GM10847 (cell line): ENCODE measurements around the gene PPFIA1.

Experiments used
- POLR2A ChIP-seq: IDR thresholded peaks from 2 replicates; pipeline ENCODE4 v1.6.1; 2011; ENCODE audit not compliant: insufficient read length; ENCODE audit errors: extremely low read depth

Gene PPFIA1

GRCh38 chr11:70429724-70430521, 159.4 kb downstream of the PPFIA1 start:
- no peak for TF ChIP-seq POLR2A

GRCh38 chr11:70430671-70431574, 160.4 kb downstream of the PPFIA1 start:
- TF ChIP-seq POLR2A = no peak

GRCh38 chr11:70431611-70432010, 161.1 kb downstream of the PPFIA1 start:
- TF ChIP-seq POLR2A = no peak

GRCh38 chr11:70432065-70432464, 161.6 kb downstream of the PPFIA1 start:
- no peak for TF ChIP-seq POLR2A

- no peak for TF ChIP-seq POLR2A
These were observed 162.1 kb downstream of the PPFIA1 start for GRCh38 chr11:70432580-70432979.

- no peak for TF ChIP-seq POLR2A
These were observed 162.5 kb downstream of the PPFIA1 start for GRCh38 chr11:70433038-70433437.

GRCh38 chr11:70433526-70433925, 163.0 kb downstream of the PPFIA1 start:
- no peak for TF ChIP-seq POLR2A
